ENCODE measurements around the gene ABCB11. TPM values are rescaled to one million over a fixed set of nuclear protein-coding genes. Genes with fewer than 3 reads are reported as not detected.

Gene ABCB11
- total RNA-seq, 1 donor: not detected

Other genes with a start within 250 kb of the ABCB11 start
- 0.81 TPM in 1 of 2 replicates, not detected in the other for gene NOSTRIN, start 228.7 kb downstream of the ABCB11 start, total RNA-seq (ENCODE audit: low replicate concordance)
- 19.3 TPM in 1 of 2 replicates, not detected in the other for gene SPC25, start 140.9 kb downstream of the ABCB11 start, total RNA-seq (ENCODE audit: low replicate concordance)
- gene G6PC2, start 130.0 kb downstream of the ABCB11 start, total RNA-seq (ENCODE audit: low replicate concordance): not detected in 2 replicates
- gene DHRS9, start 38.2 kb upstream of the ABCB11 start, total RNA-seq (ENCODE audit: low replicate concordance): 0.36 TPM in 1 of 2 replicates, not detected in the other

All from fibroblast of the aortic adventitia (primary cell).